HepG2 (cell line): ENCODE data around the gene CMTM2. TPM values are rescaled to one million over a fixed set of nuclear protein-coding genes. Genes with fewer than 3 reads are reported as not detected.
A peak's percentile ranks its signal among the peaks of the same experiment; 100 is the strongest.

Source experiments
- BCL3 ChIP-seq: sonication (generic); formaldehyde crosslinking; IDR thresholded peaks from 2 replicates; pipeline ENCODE4 v1.5.1; 2020; ENCODE audit warnings: mild to moderate bottlenecking, missing genetic modification reagents, moderate library complexity
- IRF1 ChIP-seq: sonication (generic); formaldehyde crosslinking; IDR thresholded peaks from 2 replicates; pipeline ENCODE4 v1.4.0; 2020; ENCODE audit warnings: low read depth, mild to moderate bottlenecking, missing genetic modification reagents
- LBX2 ChIP-seq: sonication (generic); formaldehyde crosslinking; IDR thresholded peaks from 2 replicates; pipeline ENCODE4 v1.5.0; 2020; ENCODE audit warnings: missing genetic modification reagents, mild to moderate bottlenecking, borderline replicate concordance
- MLX ChIP-seq: IDR thresholded peaks from 2 replicates; pipeline ENCODE4 v1.6.1; 2016
- MTERF4 ChIP-seq: sonication (generic); formaldehyde crosslinking; IDR thresholded peaks from 2 replicates; pipeline ENCODE4 v1.8.0; 2023; ENCODE audit warnings: mild to moderate bottlenecking, missing genetic modification reagents
- ZBTB14 ChIP-seq: sonication (generic); formaldehyde crosslinking; IDR thresholded peaks from 2 replicates; pipeline ENCODE4 v1.4.0; 2020; ENCODE audit warnings: missing genetic modification reagents
- ZFP36 ChIP-seq: fragments of 150-350 bp; IDR thresholded peaks from 2 replicates; pipeline ENCODE4 v1.6.1; 2018; ENCODE audit warnings: borderline replicate concordance, low read length, low read depth; ENCODE audit not compliant: partially characterized antibody
- ZNF318 ChIP-seq: sonication (generic); formaldehyde crosslinking; IDR thresholded peaks from 2 replicates; pipeline ENCODE4 v1.4.0; 2020; ENCODE audit warnings: mild to moderate bottlenecking, missing genetic modification reagents
- ZNF530 ChIP-seq: sonication (generic); formaldehyde crosslinking; IDR thresholded peaks from 2 replicates; pipeline ENCODE4 v1.5.0; 2020; ENCODE audit warnings: low read depth, mild to moderate bottlenecking, missing genetic modification reagents
- ZNF557 ChIP-seq: sonication (generic); formaldehyde crosslinking; IDR thresholded peaks from 2 replicates; pipeline ENCODE4 v1.4.0; 2020; ENCODE audit warnings: missing genetic modification reagents
- ZNF670 ChIP-seq: sonication (generic); formaldehyde crosslinking; IDR thresholded peaks from 2 replicates; pipeline ENCODE4 v1.8.0; 2022; ENCODE audit warnings: mild to moderate bottlenecking, missing genetic modification reagents, borderline replicate concordance
- ZNF780A ChIP-seq: sonication (generic); formaldehyde crosslinking; IDR thresholded peaks from 2 replicates; pipeline ENCODE4 v1.8.0; 2022; ENCODE audit warnings: mild to moderate bottlenecking, missing genetic modification reagents, moderate library complexity
- ZNF790 ChIP-seq: sonication (generic); formaldehyde crosslinking; IDR thresholded peaks from 2 replicates; pipeline ENCODE4 v1.8.0; 2022; ENCODE audit warnings: missing genetic modification reagents, mild to moderate bottlenecking, borderline replicate concordance
- polyA plus RNA-seq, 8 experiments: library from polyadenylated mRNA; depleted of rRNA in 3 of 8; stranded (reverse) in 7 of 8; unstranded in 1 of 8; fragments of >200 nt; fragmentation: Illumina TruSeq in 4 of 8; extraction: Trizol in 4 of 8; gene quantifications; 2 replicates each; pipeline versions ENCODE4 v1.2.1 to v1.2.3, GENCODE V29; 2011 to 2016; ENCODE audit warnings: low read depth in 4 of 8, missing spikeins in 1 of 8, mixed read lengths in 1 of 8; ENCODE audit not compliant: insufficient read depth in 1 of 8
- total RNA-seq, 5 experiments: library from RNA; depleted of rRNA; stranded (reverse); fragments of >200 nt; fragmentation: Illumina TruSeq; extraction: Trizol; gene quantifications; 2 replicates each; pipeline ENCODE4 v1.2.3, GENCODE V29; 2016; ENCODE audit warnings: low read depth in 1 of 5

Gene CMTM2
- total and polyA plus RNA-seq, 2 of the 13 experiments (the other 11 are each of a cell fraction or from before 2014, with no cell fraction given), result not detected

GRCh38 chr16:66603537-66604375 is 24.5 kb downstream of the CMTM2 start (continued):
- TF ChIP-seq ZNF318, result 0 out of 2 replicates have a peak, but pooled peaks have one; percentile 55
- TF ChIP-seq BCL3 (CRISPR knock-in tag), result no peak
- TF ChIP-seq ZNF670 (CRISPR knock-in tag), result 0 out of 2 replicates have a peak, but pooled peaks have one; percentile 23
- TF ChIP-seq MTERF4 (CRISPR knock-in tag), result peak; percentile 60; the same call in 1 of the 2 replicates
- TF ChIP-seq ZBTB14 (CRISPR knock-in tag), result peak; percentile 80
- no peak for TF ChIP-seq ZFP36
- peak; percentile 52; the same call in 1 of the 2 replicates for TF ChIP-seq MLX (CRISPR knock-in tag)
- no peak for TF ChIP-seq LBX2 (CRISPR knock-in tag)
- no peak for TF ChIP-seq ZNF530 (CRISPR knock-in tag)
- TF ChIP-seq ZNF780A (CRISPR knock-in tag), result no peak
- TF ChIP-seq IRF1 (CRISPR knock-in tag), result 0 out of 2 replicates have a peak, but pooled peaks have one; percentile 18
- TF ChIP-seq ZNF790 (CRISPR knock-in tag), result no peak
- no peak for TF ChIP-seq ZNF557 (CRISPR knock-in tag)
